Ascending aorta (tissue), 2 donors: ENCODE data around the gene AMN. TPM values are rescaled to one million over a fixed set of nuclear protein-coding genes. Genes with fewer than 3 reads are reported as not detected.

Experiments used
- DNase-seq, 2 donors: peaks; one replicate each; pipeline ENCODE4 v3.0.0-alpha.2; 2019; ENCODE audit warnings: low spot score in 2 of 2
- H3K27ac ChIP-seq, 2 donors: fragments of 200-600 bp; sonication (generic); one replicate each; pipeline ENCODE4 v1.5.1; 2016 to 2017; ENCODE audit warnings: mild to moderate bottlenecking in 1 of 2
- H3K27me3 ChIP-seq: fragments of 200-600 bp; sonication (generic); one replicate; pipeline ENCODE4 v1.5.1; 2017
- H3K36me3 ChIP-seq, 2 donors: fragments of 200-600 bp; sonication (generic); one replicate each; pipeline ENCODE4 v1.5.1; 2016
- H3K4me1 ChIP-seq, 2 donors: fragments of 200-600 bp; sonication (generic); one replicate each; pipeline ENCODE4 v1.5.1; 2016 to 2017; ENCODE audit warnings: mild to moderate bottlenecking in 1 of 2
- H3K4me3 ChIP-seq, 2 donors: fragments of 200-600 bp; sonication (generic); one replicate each; pipeline ENCODE4 v1.5.1; 2016 to 2017; ENCODE audit warnings: mild to moderate bottlenecking in 1 of 2
- H3K9me3 ChIP-seq, 2 donors: fragments of 200-600 bp; sonication (generic); one replicate each; pipeline ENCODE4 v1.5.1; 2016
- intact Hi-C: fragments of 100-400 bp; cut with DNase I; formaldehyde crosslinking; loops from one replicate; pipeline ENCODE4 v1.15.1; 2023
- total RNA-seq: library from RNA; depleted of rRNA; stranded (reverse); fragments of >200 nt; gene quantifications from one replicate; pipeline ENCODE4 v1.1.0, GENCODE V29; 2016
- TF ChIP-seq, protein P1 (sequence below), 3 experiments: fragments of 200-600 bp in 2 of 3; fragments of 450-650 bp in 1 of 3; sonication (generic) in 2 of 3; IDR thresholded peaks; one replicate each; pipeline ENCODE4 v1.5.1; 2016 to 2019; ENCODE audit warnings: antibody characterized with exemption in 3 of 3, mild to moderate bottlenecking in 1 of 3, moderate library complexity in 1 of 3

Gene AMN
- total RNA-seq, 1 donor from 2014 or later = 0.32 TPM

DNA sequence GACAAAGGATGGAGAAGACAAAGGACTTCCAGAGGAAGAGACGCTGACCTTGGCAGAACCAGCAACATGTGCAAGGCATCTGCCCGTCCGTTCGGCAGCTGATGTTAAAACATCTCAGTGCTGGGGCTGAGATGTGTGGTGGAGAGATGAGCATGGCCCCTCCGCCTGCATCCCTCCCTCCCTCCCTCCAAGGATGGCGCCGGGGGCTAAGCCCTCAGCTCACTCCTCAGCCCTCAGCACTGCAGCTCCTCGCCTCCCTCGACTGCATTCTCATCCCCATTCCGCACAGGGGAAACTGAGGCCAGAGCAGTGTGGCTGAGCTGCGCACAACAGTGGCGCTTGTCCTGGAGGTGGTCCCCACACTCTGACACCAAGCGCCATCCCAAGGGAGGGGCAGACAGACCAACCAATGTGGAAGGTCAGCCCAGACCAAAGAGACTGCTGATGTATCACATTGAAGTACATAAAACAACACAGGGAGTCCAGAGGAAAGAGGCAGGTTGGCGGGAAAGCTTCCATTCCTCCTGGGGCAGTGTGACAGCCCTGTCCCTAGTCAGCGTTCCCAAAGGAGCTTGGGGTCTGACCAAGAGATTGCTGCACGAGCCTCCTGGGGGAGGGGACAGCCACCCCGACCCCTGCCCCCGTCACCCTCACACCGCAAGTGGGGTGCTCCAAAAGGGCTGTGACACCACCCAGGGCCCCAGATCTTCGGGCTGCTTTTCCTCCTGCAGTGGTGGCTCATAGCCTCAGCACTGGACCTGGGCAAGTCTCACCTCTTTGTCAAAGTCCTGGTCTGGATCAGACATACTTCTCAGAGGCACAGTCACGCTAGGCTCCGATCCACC is 15.1 kb downstream of the AMN start:
- H3K4me1 ChIP-seq = no peaks in the 10 kb centered on the region
- no peak overlapping the region for H3K4me3 ChIP-seq
- H3K27me3 ChIP-seq = no peaks in the 10 kb centered on the region
- DNase-seq = no peak
- intact Hi-C loops = no loop called here
- no peak overlapping the region for H3K27ac ChIP-seq
- H3K9me3 ChIP-seq = no peaks in the 10 kb centered on the region
- peaks cover 54 to 81% of the 10 kb centered on the region in 2 donors for H3K36me3 ChIP-seq
- TF ChIP-seq, protein P1, sequence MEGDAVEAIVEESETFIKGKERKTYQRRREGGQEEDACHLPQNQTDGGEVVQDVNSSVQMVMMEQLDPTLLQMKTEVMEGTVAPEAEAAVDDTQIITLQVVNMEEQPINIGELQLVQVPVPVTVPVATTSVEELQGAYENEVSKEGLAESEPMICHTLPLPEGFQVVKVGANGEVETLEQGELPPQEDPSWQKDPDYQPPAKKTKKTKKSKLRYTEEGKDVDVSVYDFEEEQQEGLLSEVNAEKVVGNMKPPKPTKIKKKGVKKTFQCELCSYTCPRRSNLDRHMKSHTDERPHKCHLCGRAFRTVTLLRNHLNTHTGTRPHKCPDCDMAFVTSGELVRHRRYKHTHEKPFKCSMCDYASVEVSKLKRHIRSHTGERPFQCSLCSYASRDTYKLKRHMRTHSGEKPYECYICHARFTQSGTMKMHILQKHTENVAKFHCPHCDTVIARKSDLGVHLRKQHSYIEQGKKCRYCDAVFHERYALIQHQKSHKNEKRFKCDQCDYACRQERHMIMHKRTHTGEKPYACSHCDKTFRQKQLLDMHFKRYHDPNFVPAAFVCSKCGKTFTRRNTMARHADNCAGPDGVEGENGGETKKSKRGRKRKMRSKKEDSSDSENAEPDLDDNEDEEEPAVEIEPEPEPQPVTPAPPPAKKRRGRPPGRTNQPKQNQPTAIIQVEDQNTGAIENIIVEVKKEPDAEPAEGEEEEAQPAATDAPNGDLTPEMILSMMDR (IDR thresholded peaks at IDR 0.05) = no peak

DNA sequence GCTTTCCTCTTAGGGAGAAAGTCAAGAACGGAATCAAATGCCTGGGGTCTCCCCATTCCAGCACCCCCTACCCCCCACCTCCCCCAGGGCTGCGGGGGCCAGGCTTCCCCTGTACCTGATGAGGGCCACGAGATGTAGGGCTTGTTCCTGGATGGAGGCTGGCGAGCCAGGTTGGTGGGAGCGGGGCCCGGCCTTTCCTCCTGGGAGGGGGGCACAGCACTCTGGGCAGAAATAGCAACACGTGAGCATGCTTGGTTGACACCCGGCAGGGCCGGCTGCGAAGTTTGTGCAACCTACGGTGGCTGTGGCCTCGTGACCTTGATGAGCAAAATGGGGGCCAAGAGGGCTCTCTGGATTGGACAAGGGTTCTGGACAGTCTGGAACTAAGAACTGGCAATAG is 15.7 kb downstream of the AMN start:
- Histone ChIP-seq H3K9me3 (no peaks in the 10 kb centered on the region), H3K4me3 (no peak overlapping the region), H3K4me1 (no peaks in the 10 kb centered on the region), H3K27me3 (no peaks in the 10 kb centered on the region), H3K36me3 (peaks cover 60 to 83% of the 10 kb centered on the region in 2 donors), H3K27ac (no peak overlapping the region)
- TF ChIP-seq, protein P1 (IDR thresholded peaks at IDR 0.05) = no peak
- intact Hi-C loops = no loop called here
- no peak for DNase-seq

DNA sequence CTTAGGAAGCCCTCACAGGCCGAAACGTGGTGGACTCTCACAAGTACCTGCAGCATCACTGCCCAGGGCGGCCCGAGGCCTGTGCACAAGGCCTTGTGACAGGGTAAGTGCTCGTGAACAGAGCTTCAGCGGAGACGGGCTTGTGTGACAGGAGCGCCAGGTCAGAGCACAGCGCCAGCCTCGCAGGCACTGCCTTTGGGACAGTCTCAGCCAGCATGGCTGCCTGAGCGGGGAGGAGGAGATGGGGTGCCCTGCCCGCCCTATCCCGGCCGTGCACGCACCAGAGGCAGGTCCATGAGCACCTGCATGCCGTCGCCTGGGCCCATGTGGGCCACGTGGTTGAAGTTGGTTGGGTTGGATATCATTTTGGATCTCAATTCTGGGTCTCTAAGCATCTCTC is 16.9 kb downstream of the AMN start:
- Histone ChIP-seq H3K9me3 (no peaks in the 10 kb centered on the region), H3K27ac (no peak overlapping the region), H3K4me1 (no peaks in the 10 kb centered on the region), H3K36me3 (peaks cover 66 to 83% of the 10 kb centered on the region in 2 donors), H3K27me3 (no peaks in the 10 kb centered on the region), H3K4me3 (no peak overlapping the region)
- TF ChIP-seq, protein P1 (IDR thresholded peaks at IDR 0.05) = no peak
- no peak for DNase-seq
- intact Hi-C loops = no loop called here

DNA sequence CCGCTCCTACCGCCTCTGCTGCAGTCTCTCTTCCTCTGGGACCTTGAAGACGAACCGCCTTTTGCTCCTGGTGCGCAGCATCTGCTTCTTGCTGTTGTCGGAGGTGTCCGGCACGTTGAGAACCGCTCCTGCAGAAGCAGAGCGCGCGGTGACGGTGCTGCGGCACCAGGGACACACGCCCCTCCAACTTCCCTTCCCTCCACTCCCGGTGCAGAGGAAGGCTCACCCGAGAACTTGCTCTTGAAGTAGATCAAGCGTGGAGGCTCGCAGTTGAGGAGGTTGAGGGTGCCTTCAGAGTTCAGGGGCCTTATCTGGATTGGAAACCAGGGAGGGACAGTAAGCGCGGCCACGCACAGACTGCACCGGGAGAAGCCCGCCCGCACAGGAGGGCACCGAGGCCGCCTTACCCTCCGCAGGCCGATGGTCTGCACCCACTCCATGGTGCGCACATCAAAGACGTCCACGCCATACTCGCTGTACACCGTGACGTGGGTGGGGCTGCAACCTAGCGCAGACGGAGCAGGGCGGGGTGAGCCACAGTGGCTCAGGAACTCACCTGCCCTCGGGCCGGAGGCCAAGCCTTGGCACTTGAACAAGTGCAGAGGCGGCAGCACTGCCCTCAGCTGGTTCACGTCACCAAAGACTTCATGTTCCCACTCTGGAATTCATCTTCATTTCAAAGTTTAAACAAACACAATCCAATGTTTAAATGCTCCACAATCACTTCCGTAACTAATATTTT is 17.5 kb downstream of the AMN start:
- TF ChIP-seq, protein P1 (IDR thresholded peaks at IDR 0.05) = no peak
- H3K4me3 ChIP-seq = no peak overlapping the region
- H3K4me1 ChIP-seq = no peaks in the 10 kb centered on the region
- intact Hi-C loops = no loop called here
- DNase-seq = no peak
- no peaks in the 10 kb centered on the region for H3K9me3 ChIP-seq
- peaks cover 72 to 90% of the 10 kb centered on the region in 2 donors for H3K36me3 ChIP-seq
- no peak overlapping the region for H3K27ac ChIP-seq
- no peaks in the 10 kb centered on the region for H3K27me3 ChIP-seq

DNA sequence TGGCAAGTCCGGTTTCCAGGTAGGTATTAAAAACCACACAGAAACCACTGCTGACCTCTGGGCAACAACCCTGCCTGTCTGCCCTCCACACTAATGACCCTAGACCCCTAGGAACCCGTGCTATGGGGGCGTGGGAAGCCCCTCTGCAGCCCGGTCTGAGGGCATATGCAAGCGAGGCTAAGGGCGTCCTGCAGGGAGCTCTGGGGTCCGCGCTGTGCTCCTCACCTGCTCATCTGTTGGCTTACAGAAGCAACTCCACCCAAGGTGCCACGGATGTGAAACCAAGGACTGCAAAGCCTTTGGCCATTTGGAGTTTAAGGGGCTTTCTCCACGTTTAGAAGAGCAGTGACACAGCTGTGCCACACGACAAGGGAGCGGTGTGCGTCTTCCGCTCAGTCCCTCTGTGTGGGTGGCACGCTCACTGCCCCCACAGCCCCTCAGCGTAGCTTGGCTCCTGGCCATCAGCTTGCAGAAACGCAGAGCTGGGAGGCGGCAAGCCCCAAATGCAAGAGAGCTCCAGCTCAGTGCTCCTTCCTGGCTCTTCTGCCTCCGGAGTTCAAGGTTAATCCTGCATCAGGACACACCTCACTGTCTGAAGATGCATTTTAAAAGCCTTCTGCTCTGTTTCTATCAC is 18.4 kb downstream of the AMN start:
- Histone ChIP-seq H3K27ac (no peak overlapping the region), H3K4me1 (no peaks in the 10 kb centered on the region), H3K9me3 (no peaks in the 10 kb centered on the region), H3K36me3 (peaks cover 80 to 98% of the 10 kb centered on the region in 2 donors), H3K27me3 (no peaks in the 10 kb centered on the region), H3K4me3 (no peak overlapping the region)
- intact Hi-C loops = no loop called here
- TF ChIP-seq, protein P1 (IDR thresholded peaks at IDR 0.05) = no peak
- no peak for DNase-seq
